ES-I3 (cell line): ENCODE results near the gene SLC29A1.
A peak's percentile ranks its signal among the peaks of the same experiment; 100 is the strongest.
"Not testable (repeated sequence)": the region's sequence is repeated elsewhere in the genome, so short reads cannot be mapped to it uniquely, and the experiment has no call there.

Source experiments
- H3K36me3 ChIP-seq: 2 replicates; pipeline ENCODE4 v1.6.1; 2013; ENCODE audit warnings: mild to moderate bottlenecking, low read length, control low read depth, moderate library complexity; ENCODE audit not compliant: insufficient read depth
- H3K4me1 ChIP-seq: 2 replicates; pipeline ENCODE4 v1.6.1; 2013; ENCODE audit warnings: mild to moderate bottlenecking, control low read depth, low read length; ENCODE audit not compliant: insufficient read depth
- H3K9ac ChIP-seq: 2 replicates; pipeline ENCODE4 v1.6.1; 2013; ENCODE audit warnings: low read depth, mild to moderate bottlenecking, low read length, moderate library complexity
- H3K9me3 ChIP-seq: 2 replicates; pipeline ENCODE4 v1.6.1; 2013; ENCODE audit warnings: mild to moderate bottlenecking, low read length, moderate library complexity; ENCODE audit not compliant: control insufficient read depth, insufficient read depth

SLC29A1 gene

DNA sequence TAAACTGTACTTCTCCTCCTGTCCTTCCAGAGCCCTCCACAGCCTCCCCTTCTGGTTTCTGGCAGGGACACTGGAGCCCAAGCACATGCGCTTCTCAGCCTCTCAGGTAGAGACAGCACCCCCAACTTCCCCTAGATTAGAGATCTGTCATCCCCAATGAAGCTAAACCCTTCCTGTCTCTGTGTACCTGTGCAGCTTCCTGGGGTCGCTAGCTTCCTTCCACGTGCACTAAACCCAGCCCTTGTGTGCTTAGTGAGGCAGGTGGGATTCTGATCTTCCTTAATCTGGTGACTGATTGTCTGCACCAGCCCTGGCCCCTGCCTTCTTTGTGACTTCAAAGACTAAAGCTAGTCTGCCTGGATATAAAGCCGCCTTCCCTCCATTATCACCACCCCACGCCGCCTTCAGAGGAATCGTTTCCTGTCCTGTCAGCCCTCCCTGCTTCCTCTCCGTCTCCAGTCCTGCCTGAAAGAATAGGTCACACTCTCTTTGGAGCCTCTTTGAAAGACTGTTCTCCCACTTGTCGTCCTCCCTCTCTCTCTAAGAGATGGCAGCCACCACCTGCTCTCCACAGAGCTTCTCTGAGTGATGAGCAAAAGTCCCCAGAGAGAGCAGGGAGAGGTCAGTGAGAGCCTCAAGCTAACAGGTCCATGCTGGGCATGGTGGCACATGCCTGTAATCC lies 37.3 kb upstream of the SLC29A1 start:
- peaks cover 20% of the 10 kb centered on the region for H3K4me1 ChIP-seq
- no peaks in the 10 kb centered on the region for H3K36me3 ChIP-seq
- H3K9ac ChIP-seq: no peak overlapping the region
- H3K9me3 ChIP-seq: no peaks in the 10 kb centered on the region

DNA sequence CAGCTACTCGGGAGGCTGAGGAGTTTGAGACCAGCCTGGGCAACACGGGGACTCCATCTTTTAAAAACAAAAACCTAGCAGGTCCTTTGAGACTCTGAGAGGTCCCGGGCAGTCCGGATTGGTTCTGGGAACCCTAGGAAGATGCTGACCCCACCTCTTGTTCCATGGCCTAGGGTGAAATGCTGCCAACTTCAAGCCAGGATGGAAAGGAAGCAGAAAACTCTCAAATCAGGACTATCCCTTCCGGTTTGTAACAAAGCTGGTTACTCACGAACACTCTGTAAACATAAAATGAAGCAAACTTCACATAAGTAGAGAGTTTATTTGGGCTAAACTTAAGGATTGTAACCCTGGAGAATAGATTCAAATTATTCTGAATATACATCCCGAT lies 36.8 kb upstream of the SLC29A1 start:
- no peak overlapping the region for H3K9ac ChIP-seq
- peaks cover 20% of the 10 kb centered on the region for H3K4me1 ChIP-seq

DNA sequence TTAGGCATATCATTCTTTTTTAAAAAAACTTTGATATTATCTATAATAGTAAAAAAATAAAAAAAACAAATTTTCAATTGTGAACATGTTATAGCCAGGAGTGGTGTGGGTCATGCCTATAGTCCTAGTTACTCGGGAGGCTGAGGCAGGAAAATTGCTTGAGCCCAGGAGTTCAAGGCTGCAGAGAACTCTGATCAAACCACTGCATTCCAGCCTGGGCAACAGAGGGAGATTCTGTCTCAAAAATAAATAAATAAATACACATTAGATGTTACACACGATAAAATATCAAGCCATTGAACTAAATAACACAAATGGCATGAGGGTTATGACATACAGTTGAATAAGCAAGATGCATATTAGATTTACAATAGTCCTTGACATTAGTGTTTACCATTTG lies 34.6 kb upstream of the SLC29A1 start:
- Histone ChIP-seq H3K36me3 (no peaks in the 10 kb centered on the region), H3K9ac (no peak overlapping the region), H3K4me1 (peaks cover 25% of the 10 kb centered on the region), H3K9me3 (no peaks in the 10 kb centered on the region)

More for the DNA sequence above, 36.8 kb upstream of the SLC29A1 start:
- H3K36me3 ChIP-seq: no peaks in the 10 kb centered on the region
- no peaks in the 10 kb centered on the region for H3K9me3 ChIP-seq

DNA sequence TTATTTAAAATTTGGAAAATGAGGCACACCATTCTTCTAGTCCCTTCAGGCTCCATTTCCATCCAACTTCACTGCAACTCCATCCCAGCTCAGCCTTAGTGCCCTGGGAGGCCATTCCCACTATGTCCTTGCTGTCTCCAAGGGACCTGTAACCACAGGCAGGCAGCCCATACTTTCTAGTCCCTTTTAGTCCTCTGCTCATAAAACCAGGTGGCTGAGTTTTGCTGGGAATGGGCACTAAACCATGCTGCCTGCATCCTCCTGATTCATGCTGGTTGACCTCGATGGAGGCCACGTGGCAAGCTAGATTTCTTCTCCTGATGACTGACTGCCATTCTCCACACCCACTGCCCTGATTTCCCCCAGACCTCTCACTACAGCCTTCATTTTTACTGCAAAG lies 34.1 kb upstream of the SLC29A1 start:
- Histone ChIP-seq H3K9me3 (no peaks in the 10 kb centered on the region), H3K9ac (no peak overlapping the region), H3K4me1 (peaks cover 22% of the 10 kb centered on the region), H3K36me3 (no peaks in the 10 kb centered on the region)

DNA sequence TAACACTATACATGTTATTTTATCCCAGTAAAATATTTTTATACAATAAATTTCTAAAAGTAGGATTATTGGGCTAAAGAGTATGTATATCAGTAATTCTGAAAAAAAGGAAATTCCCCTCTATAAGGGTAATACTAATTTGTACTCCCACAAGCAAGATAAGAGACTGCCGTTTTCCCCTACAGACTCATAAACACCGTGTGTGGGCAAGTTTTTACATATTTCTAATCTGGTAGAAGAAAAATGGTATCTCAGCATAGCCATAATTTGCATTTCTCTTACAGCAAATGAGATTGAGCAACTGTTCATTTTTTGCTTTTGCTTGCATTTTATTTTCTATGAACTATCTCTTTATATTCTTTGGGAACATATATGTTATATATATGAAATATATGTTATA lies 32.7 kb upstream of the SLC29A1 start:
- Histone ChIP-seq H3K9ac (no peak overlapping the region), H3K4me1 (peaks cover 22% of the 10 kb centered on the region)

DNA sequence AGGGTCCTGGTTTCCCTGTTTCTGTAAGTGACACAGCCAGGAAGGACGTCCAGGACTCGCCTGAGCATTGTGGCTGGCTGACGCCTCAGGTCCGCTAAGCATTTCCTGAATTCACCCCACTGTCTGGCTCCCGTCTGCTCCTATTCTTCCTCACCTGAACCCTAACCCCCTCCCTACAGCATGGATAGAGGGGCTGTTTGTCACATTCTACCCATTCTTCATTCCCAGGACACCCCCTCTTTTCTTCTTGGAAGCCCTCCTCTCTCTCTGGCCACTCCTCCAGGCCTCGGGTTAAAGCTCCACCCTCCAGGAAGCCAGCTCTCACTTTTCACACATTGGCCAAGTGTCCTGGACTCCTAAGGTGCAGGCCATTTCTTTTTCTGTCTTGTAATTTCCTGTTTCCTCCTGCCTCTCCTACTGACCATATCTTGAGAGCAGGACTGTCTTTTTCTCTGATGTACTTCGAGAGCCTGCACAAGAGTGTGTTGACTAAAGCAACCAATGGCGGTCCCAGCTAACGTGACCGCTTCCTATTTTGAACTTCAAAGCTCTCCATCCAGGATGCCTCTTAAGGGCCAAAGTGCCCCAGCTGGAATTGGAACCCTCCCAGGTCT lies 30.9 kb upstream of the SLC29A1 start:
- H3K9me3 ChIP-seq: no peaks in the 10 kb centered on the region
- no peak overlapping the region for H3K9ac ChIP-seq
- H3K36me3 ChIP-seq: no peaks in the 10 kb centered on the region
- H3K4me1 ChIP-seq: peaks cover 11% of the 10 kb centered on the region

More for the DNA sequence above, 32.7 kb upstream of the SLC29A1 start:
- no peaks in the 10 kb centered on the region for H3K9me3 ChIP-seq
- H3K36me3 ChIP-seq: no peaks in the 10 kb centered on the region

DNA sequence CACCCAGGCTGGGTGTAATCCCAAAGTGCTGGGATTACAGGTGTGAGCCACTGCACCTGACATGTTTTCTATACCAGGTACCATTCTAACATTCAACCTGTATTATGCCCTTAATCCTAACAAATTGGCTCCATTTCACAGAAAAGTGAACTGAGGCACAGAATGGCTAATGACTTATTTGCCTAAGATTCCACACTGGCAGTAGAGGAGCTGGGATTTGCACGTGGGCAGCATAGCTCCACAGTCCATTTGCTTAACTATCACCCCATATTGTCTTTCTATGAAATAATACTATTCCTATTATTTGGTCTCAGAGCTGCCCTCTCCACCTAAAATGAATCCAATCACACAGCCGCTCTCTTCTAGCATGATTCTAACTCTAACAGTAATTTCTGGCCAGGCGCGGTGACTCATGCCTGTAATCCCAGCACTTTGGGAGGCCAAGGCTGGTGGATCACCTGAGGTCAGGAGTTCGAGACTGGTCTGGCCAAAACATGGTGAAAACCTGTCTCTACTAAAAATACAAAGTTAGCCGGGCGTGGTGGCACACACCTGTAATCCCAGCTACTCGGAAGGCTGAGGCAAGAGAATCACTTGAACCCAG lies 30.0 kb upstream of the SLC29A1 start:
- no peaks in the 10 kb centered on the region for H3K9me3 ChIP-seq
- H3K4me1 ChIP-seq: peaks cover 11% of the 10 kb centered on the region
- H3K36me3 ChIP-seq: no peaks in the 10 kb centered on the region
- H3K9ac ChIP-seq: no peak overlapping the region

DNA sequence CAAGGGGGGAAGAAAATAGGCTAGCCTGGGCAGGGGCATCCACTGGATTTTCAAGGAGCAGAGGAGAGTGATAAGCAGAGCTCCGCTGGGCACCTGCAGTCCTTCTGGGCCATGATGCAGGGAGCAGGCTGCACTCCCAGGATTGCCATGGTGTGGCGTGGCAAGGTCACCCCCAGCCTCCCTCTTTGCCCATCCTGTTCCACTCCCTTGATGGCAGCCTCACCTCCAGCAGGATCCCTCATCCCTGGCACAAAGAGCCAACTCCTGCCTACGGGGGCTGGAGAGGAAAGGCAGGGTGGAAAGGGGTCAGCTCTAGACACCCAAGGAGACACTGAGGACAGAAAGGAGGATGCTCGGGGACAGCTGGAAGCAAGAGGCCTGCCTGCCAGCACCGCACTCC lies 29.1 kb upstream of the SLC29A1 start:
- peaks cover 11% of the 10 kb centered on the region for H3K4me1 ChIP-seq
- no peaks in the 10 kb centered on the region for H3K36me3 ChIP-seq
- no peak overlapping the region for H3K9ac ChIP-seq
- no peaks in the 10 kb centered on the region for H3K9me3 ChIP-seq

DNA sequence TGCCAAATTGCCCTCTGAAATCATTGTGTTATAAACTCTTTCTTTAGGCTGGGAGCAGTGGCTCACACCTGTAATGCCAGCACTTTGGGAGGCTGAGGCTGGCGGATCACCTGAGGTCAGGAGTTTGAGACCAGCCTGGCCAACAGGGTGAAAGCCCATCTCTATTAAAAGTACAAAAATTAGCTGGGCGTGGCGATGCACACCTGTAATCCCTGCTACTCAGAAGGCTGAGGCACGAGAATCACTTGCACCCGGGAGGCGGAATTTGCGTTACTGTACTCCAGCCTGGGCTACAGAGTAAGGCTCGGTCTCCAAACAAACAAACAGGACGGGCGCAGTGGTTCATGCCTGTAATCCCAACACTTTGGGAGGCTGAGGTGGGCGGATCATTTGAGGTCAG lies 27.0 kb upstream of the SLC29A1 start:
- H3K4me1 ChIP-seq: peaks cover 17% of the 10 kb centered on the region
- H3K36me3 ChIP-seq, H3K9me3 ChIP-seq, H3K9ac ChIP-seq: not testable (repeated sequence)

DNA sequence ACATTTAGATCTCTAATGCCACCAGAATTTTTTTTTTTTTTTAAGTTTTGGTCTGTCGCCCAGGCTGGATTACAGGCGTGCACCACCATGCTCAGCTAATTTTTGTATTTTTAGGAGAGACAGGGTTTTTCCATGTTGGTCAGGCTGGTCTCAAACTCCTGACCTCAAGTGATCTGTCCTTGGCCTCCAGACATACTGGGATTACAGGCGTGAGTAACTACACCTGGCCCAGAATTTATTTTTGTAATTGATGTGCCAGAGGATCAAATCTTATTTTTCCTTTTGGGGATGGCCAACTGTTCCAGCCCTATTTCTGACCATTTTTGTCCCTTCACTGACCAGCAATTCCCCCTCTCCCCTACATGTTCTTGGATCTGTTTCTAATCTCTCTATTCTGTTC lies 24.7 kb upstream of the SLC29A1 start:
- Histone ChIP-seq H3K36me3 (no peaks in the 10 kb centered on the region), H3K4me1 (peaks cover 27% of the 10 kb centered on the region), H3K9me3 (no peaks in the 10 kb centered on the region), H3K9ac (no peak overlapping the region)

DNA sequence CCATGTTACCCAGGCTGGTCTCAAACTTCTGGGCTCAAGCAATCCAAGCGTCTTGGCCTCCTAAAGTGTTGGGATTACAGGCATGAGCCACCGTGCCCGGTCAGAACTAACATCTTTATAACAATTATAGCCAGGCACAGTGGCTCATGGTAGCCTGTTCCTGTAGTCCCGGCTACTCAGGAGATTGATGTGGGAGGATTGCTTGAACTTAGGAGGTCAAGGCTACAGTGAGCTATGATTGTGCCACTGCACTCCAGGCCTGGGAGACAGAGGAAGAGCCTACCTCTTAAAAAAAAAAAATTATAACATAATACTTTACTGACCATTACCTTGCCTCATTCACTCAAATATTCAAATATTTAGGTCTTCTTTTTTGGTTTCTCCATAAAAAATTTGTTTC lies 23.5 kb upstream of the SLC29A1 start:
- Histone ChIP-seq H3K36me3 (no peaks in the 10 kb centered on the region), H3K9ac (no peak overlapping the region), H3K4me1 (peaks cover 31% of the 10 kb centered on the region), H3K9me3 (no peaks in the 10 kb centered on the region)

DNA sequence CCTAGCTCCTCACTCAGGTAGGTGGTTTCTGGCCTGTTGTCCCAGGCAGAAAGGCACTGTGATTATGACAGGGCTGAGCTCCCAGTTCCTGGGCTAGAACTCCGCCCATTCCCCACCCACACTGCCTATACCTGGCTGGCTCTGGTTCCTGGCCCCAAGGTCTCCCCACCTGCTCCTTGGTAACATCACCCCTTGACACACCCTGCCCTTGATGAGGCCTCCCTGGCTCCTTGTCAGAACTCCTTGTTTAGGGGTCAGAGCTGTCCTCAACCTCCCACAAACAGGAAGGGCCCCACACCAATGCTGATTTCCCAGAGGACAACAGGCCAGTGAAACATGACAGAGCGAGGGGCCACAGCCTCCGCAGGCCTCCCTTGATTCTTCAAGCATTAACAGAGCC lies 22.2 kb upstream of the SLC29A1 start:
- Histone ChIP-seq H3K36me3 (no peaks in the 10 kb centered on the region), H3K9ac (no peak overlapping the region), H3K4me1 (peaks cover 31% of the 10 kb centered on the region), H3K9me3 (no peaks in the 10 kb centered on the region)

DNA sequence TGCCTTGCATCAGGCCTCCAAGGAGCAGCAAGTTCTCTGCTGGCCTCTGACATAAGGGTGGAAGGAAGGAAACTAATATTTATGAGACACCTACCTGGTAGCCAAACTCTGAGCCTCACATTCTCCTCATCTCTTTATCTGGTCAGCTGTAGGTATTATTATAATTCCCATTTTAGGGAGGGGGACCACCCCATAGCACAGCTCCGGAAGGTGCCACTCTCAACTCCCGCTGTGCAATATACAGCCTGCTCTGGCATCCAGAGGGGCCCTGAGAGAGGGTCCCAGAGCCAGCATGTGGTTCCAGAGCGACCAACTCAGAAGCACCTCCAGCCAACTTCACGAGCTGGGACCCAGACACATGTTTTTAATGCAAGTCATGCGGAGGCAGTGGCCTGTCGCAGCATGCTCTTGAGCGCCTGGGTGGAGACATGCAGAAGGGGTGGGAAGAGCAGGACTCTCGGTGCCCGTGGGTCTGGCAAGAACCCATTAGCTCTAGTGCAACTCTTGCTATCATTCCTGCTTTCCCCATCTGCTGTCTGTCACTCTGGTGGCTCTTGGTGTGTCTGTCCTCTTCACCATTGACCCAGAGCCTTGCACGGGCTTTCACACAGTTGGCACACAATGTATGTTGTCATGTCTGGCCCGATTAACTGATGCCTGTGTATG lies 21.6 kb upstream of the SLC29A1 start:
- Histone ChIP-seq H3K4me1 (peaks cover 35% of the 10 kb centered on the region), H3K9ac (no peak overlapping the region), H3K9me3 (no peaks in the 10 kb centered on the region), H3K36me3 (no peaks in the 10 kb centered on the region)

DNA sequence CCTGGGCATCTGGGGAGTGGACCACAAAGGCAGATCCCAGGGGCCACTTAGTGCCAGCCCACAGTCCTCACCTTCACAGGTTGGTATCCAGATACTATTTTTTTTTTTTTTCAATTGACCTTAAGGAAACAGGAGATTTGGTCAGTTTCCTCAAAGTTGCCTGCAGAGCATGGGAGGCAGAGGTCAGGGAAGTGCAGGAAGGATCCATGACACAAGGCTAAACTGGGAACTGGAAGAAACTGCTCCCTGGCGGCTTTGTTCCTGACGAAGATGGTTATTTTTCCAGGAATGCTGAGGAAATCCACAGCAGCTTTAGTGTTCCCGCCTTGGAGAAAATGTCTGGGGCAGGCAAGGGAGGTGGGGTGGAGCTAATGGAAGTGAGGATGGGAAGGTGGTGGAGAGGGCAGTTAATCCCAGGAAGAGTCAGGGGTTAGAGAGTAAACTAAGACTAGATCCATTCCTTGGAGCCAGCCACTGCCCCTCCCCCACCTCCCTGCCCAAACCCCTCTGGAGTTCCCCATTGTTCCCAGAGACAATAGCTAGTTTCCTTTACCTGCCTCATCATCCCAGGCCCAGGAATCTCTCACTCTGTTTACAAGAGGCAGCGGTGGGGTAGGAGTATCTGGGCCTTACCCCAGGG lies 20.9 kb upstream of the SLC29A1 start:
- Histone ChIP-seq H3K4me1 (peaks cover 37% of the 10 kb centered on the region), H3K9ac (peak overlapping the region; percentile 11), H3K36me3 (no peaks in the 10 kb centered on the region), H3K9me3 (no peaks in the 10 kb centered on the region)
